GM18498 (cell line): ENCODE measurements around the gene PTPRC.

ENCODE experiments used
- ATAC-seq: cut with Tn5 transposase; IDR thresholded peaks from one replicate; pipeline ENCODE4 v1.9.1; 2021; ENCODE audit warnings: mild to moderate bottlenecking, moderate library complexity; ENCODE audit not compliant: unreplicated experiment

The PTPRC gene

DNA sequence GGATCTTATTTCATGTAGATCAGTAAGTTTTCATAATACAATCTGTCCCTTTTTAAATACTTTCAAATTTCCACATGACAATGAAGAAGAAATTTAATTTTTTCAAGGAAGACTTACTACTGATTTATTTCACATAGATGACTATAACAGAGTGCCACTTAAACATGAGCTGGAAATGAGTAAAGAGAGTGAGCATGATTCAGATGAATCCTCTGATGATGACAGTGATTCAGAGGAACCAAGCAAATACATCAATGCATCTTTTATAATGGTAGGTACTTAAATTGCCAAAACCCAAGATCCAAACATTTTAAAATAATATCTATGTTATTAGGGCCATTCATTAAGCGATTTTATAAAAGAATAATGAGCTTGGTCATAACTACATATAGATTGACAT, 110.4 kb downstream of the PTPRC start:
- ATAC-seq, result no peak

DNA sequence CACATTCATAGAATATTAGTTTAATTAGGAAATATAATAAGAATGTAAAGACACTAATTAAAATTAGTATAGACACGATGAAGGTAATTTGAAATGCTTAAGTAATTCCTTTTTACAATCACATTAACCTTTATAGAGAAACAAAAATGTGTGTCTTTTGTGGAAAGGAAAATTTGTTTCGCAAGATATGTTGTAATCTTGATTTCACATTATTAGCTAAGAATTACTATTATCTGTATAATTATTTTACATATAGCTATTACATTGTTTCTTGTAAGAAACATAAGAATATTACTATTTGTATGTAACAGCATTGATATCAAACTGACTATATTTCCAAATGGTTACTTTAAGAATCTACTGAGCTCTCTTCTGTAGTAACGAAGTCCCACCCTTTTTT, 111.2 kb downstream of the PTPRC start:
- no peak for ATAC-seq

DNA sequence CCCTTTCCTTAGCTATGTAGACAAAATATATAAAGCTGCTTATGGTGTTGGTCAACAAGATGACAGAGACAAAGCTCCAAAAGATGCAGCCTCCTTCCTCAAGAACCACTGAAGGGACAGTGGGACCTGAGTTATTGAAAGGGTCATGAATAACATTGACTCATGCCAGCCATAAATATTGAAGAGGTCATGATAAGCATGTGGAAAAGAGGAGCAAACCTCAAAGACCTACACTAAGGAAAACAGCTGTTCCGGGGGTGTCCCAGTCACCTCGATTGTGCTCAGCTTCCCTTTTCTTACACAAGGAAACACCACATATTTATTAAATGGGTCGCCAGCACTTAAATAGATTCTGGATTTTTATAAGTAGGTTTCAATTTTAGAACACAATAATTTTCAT, 112.9 kb downstream of the PTPRC start:
- no peak for ATAC-seq

DNA sequence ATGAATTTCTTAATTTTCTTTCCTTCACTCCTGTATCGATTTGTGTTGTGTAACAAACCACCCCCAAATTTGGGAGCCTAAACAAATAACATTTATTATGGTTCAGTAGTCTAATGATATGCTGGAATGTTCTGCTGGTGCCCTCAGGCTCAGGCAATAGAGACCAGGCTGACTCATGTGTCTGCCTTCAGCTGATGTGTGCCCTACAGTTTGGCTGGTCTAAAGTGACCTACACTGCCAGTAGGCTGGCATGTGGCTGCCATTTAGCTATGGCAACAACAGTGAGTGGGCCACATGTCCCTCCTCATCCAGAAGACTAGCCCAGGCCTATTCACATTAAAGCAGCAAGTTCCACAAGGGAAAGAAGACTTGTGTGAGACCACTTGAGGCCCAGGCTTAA, 115.8 kb downstream of the PTPRC start:
- no peak for ATAC-seq

DNA sequence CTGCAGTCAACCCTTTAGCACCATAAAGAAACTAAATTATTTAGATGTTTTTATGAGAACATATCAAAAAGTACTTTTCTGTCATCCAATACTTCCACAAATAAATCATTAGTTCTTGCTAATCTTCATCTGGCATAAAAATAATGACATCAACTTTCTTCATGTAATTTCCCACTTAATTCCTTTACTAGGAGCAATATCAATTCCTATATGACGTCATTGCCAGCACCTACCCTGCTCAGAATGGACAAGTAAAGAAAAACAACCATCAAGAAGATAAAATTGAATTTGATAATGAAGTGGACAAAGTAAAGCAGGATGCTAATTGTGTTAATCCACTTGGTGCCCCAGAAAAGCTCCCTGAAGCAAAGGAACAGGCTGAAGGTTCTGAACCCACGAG, 116.9 kb downstream of the PTPRC start:
- ATAC-seq, result no peak

DNA sequence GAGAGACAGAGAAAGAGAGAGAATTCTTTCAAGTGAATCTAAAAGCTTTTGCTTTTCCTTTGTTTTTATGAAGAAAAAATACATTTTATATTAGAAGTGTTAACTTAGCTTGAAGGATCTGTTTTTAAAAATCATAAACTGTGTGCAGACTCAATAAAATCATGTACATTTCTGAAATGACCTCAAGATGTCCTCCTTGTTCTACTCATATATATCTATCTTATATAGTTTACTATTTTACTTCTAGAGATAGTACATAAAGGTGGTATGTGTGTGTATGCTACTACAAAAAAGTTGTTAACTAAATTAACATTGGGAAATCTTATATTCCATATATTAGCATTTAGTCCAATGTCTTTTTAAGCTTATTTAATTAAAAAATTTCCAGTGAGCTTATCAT, 117.6 kb downstream of the PTPRC start:
- no peak for ATAC-seq

DNA sequence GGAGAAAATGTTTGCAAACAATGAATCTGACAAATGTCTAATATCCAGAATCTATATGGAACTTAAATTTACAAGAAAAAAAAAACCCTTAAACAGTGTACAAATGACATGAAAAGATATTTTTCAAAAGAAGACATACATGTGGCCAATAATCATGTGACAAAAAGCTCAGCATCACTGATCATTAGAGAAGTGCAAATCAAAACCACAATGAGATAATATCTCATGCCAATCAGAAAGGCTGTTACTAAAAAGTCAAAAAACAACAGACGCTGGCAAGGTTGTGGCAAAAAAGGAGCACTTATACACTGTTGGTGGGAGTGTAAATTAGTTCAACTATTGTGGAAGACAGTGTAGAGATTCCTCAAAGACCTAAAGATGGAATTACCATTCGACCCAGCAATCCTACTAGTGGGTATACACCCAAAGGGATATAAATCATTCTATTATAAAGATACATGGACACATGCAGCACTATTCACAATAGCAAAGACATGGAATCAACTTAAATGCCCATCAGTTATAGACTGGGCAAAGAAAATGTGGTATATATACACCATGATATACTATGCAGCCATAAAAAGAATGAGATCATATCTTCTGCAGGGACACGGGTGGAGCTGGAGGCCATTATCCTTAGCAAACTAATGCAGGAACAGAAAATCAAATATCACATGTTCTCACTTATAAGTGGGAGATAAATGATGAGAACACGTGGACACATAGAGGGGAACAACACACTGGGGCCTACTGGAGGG, 123.2 kb downstream of the PTPRC start:
- ATAC-seq, result no peak

DNA sequence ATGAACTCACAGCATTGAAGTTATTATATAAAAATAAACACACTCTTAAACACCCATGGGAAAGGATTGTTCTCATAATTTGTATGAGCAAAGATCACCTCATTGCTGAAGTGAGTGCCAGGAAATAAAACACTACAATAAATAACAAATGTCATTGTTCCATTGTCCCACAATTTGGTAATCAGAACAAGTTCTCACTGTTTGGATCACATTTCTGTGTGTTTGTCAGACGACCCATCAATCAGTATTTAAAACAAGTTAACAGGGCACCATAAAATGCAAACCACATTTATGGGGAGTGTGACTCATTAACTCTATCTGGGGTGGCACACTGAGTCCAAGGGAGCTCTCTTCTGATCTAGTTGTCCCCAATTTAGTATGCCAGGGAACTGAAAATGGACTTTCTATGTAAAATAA, 124.5 kb downstream of the PTPRC start:
- ATAC-seq, result no peak

DNA sequence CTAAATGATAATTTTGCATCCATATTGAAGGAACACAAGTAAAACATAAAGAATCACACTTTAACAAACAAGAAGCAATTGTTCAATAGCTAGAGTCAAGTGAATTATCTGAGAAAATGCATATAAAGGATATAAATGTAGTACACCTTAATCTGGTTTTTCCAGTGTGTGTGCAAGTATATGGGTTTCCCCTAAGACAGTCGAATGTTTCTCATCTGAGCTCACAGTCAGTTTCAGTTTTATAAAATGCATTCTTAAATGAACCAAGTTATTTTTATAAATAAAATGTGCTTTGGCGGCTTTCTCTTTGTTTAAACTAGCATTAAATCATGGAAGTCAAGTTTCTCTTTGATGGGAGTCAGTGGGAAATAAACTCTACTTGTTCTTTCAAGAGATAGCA, 125.9 kb downstream of the PTPRC start:
- no peak for ATAC-seq

DNA sequence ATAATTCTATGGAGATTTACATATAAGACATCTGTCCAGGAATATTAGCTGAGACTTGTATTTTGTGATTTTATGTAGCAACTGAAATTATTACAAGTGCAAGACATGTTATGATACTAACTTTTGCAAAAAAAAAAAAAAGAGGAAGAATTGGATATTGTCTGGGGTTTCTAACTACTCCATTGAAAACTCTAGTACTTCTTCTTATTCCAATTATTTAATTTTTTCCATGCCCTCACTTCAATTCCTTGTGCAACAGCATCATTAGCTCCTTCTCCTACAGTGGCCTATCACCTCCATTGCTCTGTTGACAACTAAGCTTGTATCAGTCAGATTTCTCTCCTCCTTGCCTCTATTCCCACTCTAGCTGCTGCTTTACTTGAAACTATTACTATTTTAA, 126.6 kb downstream of the PTPRC start:
- no peak for ATAC-seq

DNA sequence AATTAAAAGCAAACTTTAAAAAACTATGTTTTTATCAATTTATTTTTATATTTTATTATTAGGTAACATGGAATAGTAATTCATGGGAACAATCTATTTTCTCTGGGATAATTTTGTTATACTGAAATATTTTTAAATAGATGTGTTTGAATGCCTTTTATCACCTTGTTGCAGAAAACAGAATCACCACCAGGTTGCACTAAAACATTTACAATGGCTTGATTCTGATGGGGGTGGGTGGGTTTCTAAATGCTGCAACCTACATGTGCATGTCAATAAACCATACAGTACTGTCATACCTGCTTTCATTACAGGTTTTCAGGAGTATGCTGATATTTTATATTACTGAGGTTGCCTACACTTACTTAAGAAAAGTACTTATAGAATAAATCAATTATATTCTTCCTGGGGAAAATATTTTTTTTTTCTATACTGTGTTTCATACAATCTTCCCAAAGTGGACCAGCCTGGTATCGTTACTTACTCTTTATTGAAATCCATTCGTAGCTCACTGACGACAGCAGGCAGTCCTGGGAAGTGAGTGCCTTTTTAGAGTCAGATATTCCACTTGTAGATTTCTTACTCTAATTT, 132.8 kb downstream of the PTPRC start:
- ATAC-seq, result no peak

DNA sequence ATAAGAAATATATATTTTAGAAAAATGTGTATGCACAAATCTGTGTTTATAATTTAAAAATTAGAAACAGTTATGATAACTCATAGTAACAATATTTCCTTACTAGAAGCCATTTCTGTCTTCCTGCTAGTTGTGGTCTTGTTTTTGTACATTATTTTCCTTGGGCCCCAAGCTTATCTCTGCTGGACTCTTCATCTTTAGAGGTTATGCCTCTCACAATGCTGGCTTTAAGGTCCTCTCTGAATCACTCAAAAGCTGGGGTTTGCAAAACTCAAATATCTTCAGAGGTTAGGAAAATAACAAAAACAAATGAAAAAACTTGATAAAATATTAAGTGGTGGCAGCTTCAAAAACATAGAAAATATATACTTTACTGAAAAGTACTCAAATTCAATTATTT, 133.8 kb downstream of the PTPRC start:
- ATAC-seq, result no peak

DNA sequence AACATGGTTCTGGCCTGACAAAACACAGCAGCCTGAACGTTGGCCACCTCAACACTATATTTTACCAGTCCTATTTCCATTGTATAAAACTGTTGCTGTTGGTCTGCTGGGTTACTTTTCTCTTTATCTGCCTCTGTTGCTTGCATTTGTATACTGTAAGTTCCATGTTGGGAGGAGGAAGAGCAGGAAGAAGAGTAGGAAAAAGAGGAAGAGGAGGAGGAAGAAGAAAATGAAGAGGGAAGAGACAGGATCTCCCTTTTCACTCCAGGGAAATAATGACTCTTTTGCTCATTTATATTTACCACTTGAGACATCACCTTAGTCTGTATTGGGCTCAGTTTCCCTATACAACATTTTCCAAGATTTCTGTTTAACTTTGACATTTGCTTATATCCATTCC, 134.2 kb downstream of the PTPRC start:
- ATAC-seq, result no peak

DNA sequence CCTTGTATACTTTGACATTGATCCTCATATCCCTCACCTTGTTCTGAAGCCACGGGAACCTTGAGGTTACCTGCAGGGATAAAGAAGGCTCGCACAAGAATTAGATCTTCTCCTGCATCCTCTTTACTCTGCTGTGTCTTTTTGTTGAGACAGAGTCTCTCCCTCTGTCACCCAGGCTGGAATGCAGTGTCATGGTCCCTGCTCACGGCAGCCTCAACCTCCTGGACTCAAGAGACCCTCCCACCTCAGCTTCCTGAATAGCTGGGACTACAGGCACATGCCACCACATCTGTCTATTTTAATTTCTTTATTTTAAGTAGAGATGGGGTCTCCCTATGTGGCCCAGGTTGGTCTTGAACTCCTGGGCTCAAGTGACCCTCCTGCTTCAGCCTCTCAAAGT, 134.7 kb downstream of the PTPRC start:
- no peak for ATAC-seq

DNA sequence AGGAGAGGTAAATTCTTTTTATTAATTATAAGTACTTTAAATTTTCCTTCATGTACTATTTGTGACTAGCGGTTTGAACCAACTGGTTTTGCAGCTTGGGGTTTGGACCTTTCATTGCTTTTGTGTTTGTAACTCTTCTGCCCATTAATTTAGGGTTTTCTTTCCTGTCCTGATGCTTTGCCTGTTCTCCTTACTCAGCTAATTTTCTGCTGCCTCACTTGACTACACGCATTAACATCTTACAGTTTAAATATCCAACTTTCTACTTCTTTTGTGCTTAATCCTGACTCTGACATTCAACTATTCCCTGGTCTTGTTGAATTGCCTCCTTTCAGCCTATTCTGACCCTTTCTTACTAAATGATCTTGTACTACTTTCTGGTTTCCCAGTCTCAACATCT, 135.6 kb downstream of the PTPRC start:
- no peak for ATAC-seq

DNA sequence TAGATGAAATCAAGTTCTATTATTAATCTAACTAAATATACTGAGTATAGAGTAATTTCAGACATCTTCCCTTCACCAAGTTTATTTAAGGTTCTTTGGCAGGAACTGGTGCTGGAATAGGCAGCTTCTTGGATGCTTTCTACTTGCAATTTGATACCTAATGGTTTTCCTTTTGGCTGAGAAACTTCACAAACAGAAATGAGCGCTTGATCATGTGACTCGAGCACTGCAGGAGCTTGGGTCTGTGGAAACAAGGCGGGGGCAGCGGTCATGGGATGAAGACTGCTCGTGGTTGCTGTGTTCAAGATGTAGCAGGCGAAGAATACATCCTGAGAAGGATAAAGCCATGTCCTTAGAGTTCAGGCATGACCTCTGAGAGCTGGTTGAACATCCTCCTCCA, 136.8 kb downstream of the PTPRC start:
- no peak for ATAC-seq

DNA sequence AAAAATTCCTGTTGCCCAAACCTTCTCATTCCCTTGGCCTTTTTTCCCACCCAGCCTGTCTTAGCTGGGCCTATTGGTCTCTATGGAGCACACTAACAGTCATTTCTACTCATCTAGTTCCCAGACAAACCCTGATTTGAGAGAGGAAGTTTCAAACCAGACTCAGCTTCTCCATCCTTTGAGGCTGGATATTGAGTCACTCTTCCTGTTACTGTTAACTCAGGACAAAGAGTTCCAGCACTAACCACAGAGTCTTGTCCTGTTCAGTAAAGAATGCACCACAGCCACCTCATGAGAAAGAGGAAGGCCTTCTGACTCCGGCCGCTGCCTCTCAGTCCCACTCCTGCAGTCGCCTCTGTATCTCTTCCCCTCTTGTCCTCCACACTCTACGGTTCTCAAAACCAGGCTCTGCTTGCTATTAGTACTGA, 137.8 kb downstream of the PTPRC start:
- ATAC-seq, result no peak

DNA sequence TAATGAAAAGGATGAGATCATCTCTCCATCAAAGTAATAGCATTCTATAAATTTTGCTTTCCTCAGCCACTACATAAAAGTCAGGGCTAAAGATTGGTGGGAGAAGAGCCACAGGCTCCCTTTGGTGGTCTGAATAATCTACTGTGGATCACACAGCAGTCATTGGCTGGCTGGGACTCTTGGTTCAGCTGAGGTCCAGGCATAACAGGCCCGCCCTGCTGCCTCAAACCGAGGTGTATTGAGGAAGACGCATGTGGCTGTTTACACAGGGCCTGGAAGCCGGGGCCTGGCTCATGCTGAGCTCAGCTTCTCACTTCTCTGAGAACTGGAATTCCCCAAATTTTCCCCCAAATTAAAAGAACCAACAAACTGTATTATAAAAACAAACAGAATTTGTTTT, 139.2 kb downstream of the PTPRC start:
- no peak for ATAC-seq

DNA sequence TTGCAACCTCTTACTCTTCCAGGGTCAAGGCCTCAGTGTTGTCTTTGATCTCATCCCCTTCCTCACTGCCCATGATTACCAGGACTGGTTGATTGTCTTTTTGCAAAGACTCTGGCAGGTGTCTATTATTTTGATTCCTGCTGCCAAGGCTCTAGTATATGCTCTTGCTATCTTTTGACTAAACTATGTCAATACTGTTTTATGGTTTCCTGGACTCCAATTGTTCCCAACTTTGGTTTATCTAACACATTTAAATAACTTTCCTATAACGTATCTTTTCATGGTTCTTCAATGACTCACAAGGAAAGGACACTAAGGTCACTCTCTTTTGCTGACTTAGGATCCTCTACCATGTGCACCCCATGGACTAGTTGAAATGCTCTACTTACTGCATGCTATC, 141.5 kb downstream of the PTPRC start:
- no peak for ATAC-seq

DNA sequence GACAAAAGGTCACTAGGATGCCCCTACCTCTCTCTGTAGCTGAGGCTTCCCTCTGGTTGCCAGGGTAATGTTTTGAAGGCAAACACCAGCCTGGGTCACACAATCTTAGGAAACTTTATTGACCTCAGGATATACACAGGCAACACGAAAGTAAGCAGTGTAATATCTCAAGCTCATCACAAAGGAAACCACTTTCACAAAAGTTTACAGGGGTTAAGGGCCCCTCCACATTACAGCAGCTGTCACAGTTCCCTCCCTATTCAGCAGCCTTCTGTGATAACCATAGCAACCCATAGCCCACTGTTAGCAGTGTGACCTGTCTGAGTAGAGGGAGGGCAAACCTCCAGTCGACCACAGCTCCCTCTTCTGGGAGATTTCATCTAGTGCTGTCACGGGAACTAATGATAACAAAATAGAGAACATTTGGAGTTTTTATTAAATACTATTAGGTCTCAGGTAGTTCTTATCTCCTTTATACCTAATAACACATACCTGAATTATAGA, 149.8 kb downstream of the PTPRC start:
- ATAC-seq, result peak; percentile 86

DNA sequence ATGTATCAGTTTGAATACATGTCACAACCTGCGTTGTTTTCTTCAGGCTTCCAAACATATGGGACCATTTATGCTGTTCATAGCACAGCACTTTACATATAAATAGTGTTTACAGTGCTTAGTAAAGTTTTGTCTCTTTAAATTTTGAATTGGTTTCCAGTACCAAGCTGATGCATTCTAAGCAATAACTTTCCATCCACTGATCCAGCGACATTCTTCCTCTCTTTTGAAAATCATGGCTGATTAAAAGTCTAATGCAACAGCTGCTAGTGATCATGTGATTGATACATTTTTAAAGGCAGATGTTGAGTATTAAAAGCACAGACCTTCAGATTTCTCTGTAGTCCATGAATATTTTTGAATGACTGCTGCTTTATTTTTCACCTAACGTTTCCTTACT, 154.9 kb downstream of the PTPRC start:
- no peak for ATAC-seq

DNA sequence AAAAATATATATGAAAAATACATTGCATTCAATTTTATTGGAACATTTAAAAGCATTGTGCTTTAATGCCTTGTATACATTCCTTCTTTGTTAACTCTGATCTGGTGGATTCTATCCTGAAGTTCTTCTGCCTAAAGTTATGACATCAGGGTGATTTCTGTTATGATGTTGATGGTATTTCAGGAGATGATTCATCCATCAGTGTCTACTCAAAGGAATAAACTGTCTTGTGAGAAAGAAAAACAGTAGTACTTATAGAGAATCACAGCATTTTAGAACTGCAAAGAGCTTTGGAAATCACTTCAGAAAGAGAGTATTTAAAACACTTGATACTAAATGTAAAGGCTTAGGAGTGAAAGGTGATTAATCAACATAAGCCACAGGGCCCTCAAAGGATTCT, 155.7 kb downstream of the PTPRC start:
- ATAC-seq, result no peak

DNA sequence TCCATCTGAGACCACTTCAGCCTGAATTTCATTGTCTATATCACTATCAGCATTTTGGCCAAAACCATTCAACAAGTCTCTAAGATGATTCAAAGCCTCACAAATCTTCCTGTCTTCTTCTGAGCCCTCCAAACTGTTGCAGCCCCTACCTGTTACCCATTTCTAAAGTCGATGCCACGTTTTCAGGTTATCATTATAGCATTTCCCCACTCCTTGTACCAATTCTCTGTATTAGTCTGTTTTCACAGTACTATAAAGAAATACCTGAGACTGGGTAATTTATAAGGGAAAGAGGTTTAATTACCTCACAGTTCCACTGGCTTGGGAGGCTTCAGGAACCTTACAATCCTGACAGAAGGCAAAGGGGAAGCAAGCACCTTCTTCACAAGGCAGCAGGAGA, 158.8 kb downstream of the PTPRC start:
- ATAC-seq, result no peak
